HepG2 (cell line): ENCODE measurements around the gene P3H4.

ENCODE experiments used
- BRD4 ChIP-seq: sonication (generic); formaldehyde crosslinking; IDR thresholded peaks from 2 replicates; pipeline ENCODE4 v1.4.0; 2020; ENCODE audit warnings: missing genetic modification reagents
- EP300 ChIP-seq, 3 experiments: sonication (generic) in 1 of 3; formaldehyde crosslinking in 1 of 3; IDR thresholded peaks; 2 replicates each; pipeline versions ENCODE4 v1.5.1 to v1.6.1; 2011 to 2020; ENCODE audit warnings: low read depth in 2 of 3, low read length in 2 of 3, borderline replicate concordance in 1 of 3, improper control_type of control experiment in 1 of 3, mild to moderate bottlenecking in 1 of 3, missing genetic modification reagents in 1 of 3, moderate library complexity in 1 of 3
- FOXC1 ChIP-seq: sonication (generic); formaldehyde crosslinking; IDR thresholded peaks from 2 replicates; pipeline ENCODE4 v1.8.0; 2022; ENCODE audit warnings: mild to moderate bottlenecking, missing genetic modification reagents, borderline replicate concordance
- GFI1 ChIP-seq: sonication (generic); formaldehyde crosslinking; IDR thresholded peaks from 2 replicates; pipeline ENCODE4 v1.5.0; 2020; ENCODE audit warnings: missing genetic modification reagents, mild to moderate bottlenecking, borderline replicate concordance
- KLF9 ChIP-seq: IDR thresholded peaks from 2 replicates; pipeline ENCODE4 v1.6.1; 2016; ENCODE audit warnings: low read depth
- NR3C1 ChIP-seq: sonication (generic); formaldehyde crosslinking; IDR thresholded peaks from 2 replicates; pipeline ENCODE4 v1.4.0; 2020; ENCODE audit warnings: missing genetic modification reagents
- TBP ChIP-seq: sonication (generic); formaldehyde crosslinking; IDR thresholded peaks from 2 replicates; pipeline ENCODE4 v1.5.0; 2020; ENCODE audit warnings: missing genetic modification reagents
- ZBTB42 ChIP-seq: sonication (generic); formaldehyde crosslinking; IDR thresholded peaks from 2 replicates; pipeline ENCODE4 v1.5.0; 2020; ENCODE audit warnings: mild to moderate bottlenecking, missing genetic modification reagents
- ZNF274 ChIP-seq: sonication (generic); formaldehyde crosslinking; IDR thresholded peaks from 2 replicates; pipeline ENCODE4 v1.5.1; 2020; ENCODE audit warnings: mild to moderate bottlenecking, missing genetic modification reagents
- TF ChIP-seq, protein P1 (sequence below): sonication (generic); formaldehyde crosslinking; IDR thresholded peaks from 2 replicates; pipeline ENCODE4 v1.4.0; 2020; ENCODE audit warnings: missing genetic modification reagents, borderline replicate concordance

GRCh38 chr17:41799366-41799765, 12.4 kb downstream of the P3H4 start:
- TF ChIP-seq BRD4 (CRISPR knock-in tag) (no peak), ZNF274 (no peak), GFI1 (CRISPR knock-in tag) (no peak), EP300 (IDR thresholded peaks at IDR 0.05; ENCODE audit: low read depth in 2 of 2, low read length in 2 of 2) (no peak), EP300 (CRISPR knock-in tag; IDR thresholded peaks at IDR 0.05; ENCODE audit: borderline replicate concordance) (no peak), NR3C1 (CRISPR knock-in tag) (no peak), ZBTB42 (CRISPR knock-in tag) (no peak), FOXC1 (no peak), TBP (CRISPR knock-in tag) (no peak), KLF9 (CRISPR knock-in tag) (no peak)
- TF ChIP-seq, protein P1, sequence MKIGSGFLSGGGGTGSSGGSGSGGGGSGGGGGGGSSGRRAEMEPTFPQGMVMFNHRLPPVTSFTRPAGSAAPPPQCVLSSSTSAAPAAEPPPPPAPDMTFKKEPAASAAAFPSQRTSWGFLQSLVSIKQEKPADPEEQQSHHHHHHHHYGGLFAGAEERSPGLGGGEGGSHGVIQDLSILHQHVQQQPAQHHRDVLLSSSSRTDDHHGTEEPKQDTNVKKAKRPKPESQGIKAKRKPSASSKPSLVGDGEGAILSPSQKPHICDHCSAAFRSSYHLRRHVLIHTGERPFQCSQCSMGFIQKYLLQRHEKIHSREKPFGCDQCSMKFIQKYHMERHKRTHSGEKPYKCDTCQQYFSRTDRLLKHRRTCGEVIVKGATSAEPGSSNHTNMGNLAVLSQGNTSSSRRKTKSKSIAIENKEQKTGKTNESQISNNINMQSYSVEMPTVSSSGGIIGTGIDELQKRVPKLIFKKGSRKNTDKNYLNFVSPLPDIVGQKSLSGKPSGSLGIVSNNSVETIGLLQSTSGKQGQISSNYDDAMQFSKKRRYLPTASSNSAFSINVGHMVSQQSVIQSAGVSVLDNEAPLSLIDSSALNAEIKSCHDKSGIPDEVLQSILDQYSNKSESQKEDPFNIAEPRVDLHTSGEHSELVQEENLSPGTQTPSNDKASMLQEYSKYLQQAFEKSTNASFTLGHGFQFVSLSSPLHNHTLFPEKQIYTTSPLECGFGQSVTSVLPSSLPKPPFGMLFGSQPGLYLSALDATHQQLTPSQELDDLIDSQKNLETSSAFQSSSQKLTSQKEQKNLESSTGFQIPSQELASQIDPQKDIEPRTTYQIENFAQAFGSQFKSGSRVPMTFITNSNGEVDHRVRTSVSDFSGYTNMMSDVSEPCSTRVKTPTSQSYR (CRISPR knock-in tag) = no peak
